RWPE2 (cell line): Measurements from ENCODE around the gene TMEM131L.

Experiments
- ATAC-seq: fragments of 200-7000 bp; cut with Tn5 transposase; 3 replicates; pipeline ENCODE4 v1.9.1; 2021; ENCODE audit warnings: low read depth
- DNase-seq: peaks from one replicate; pipeline ENCODE4 v3.0.0-alpha.2; 2020; ENCODE audit warnings: low spot score
- H3K27ac ChIP-seq: fragments of 450-650 bp; 2 replicates; pipeline ENCODE4 v1.5.1; 2017; ENCODE audit warnings: mild to moderate bottlenecking; ENCODE audit not compliant: poor library complexity, severe bottlenecking
- H3K27me3 ChIP-seq: fragments of 250-450 bp; sonication (Bioruptor Pico); 2 replicates; pipeline ENCODE4 v1.5.1; 2021; ENCODE audit warnings: mild to moderate bottlenecking, moderate library complexity; ENCODE audit not compliant: insufficient read depth, poor library complexity, severe bottlenecking
- H3K36me3 ChIP-seq: fragments of 250-450 bp; sonication (Bioruptor Pico); 2 replicates; pipeline ENCODE4 v1.5.1; 2020; ENCODE audit warnings: low read depth, mild to moderate bottlenecking, moderate library complexity
- H3K4me1 ChIP-seq: fragments of 250-450 bp; sonication (Bioruptor Pico); 2 replicates; pipeline ENCODE4 v1.5.1; 2021; ENCODE audit warnings: mild to moderate bottlenecking, moderate library complexity; ENCODE audit not compliant: insufficient read depth, poor library complexity, severe bottlenecking
- H3K4me3 ChIP-seq: fragments of 250-450 bp; sonication (Bioruptor Pico); 2 replicates; pipeline ENCODE4 v1.5.1; 2021; ENCODE audit warnings: mild to moderate bottlenecking, moderate library complexity; ENCODE audit not compliant: severe bottlenecking
- H3K9me3 ChIP-seq: fragments of 250-450 bp; sonication (Bioruptor Pico); 2 replicates; pipeline ENCODE4 v1.5.1; 2021; ENCODE audit warnings: mild to moderate bottlenecking, moderate library complexity; ENCODE audit not compliant: severe bottlenecking
- CTCF ChIP-seq: fragments of 450-650 bp; IDR thresholded peaks from one replicate; pipeline ENCODE4 v1.5.1; 2017; ENCODE audit warnings: mild to moderate bottlenecking, moderate library complexity; ENCODE audit not compliant: poor library complexity, severe bottlenecking

TMEM131L gene

DNA sequence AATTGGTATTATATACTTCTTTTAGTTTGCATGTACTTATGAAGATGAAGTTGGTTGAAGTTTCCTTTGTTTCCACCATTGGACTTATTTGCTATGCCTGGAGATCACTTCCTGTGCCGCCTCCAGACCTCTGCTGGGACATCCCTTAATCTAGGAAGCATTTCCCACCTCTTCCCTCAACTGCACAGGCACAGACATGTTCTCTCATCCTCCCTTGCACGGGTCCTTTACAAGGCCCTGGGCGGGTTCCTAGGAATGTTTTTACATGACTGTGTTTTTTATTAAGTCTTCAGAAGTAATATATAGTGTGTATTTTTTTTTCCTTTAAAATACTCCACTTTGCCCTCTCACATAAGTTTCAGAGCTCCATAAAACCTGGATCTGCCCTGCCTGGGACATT, 51.0 kb downstream of the TMEM131L start:
- Histone ChIP-seq H3K9me3 (no peaks in the 10 kb centered on the region), H3K4me1 (peaks cover 41% of the 10 kb centered on the region), H3K36me3 (no peaks in the 10 kb centered on the region), H3K4me3 (no peak overlapping the region), H3K27me3 (no peaks in the 10 kb centered on the region), H3K27ac (peak overlapping the region; percentile 27)
- DNase-seq (no peak), ATAC-seq (peak; percentile 57)
- no peak for TF ChIP-seq CTCF

- Histone ChIP-seq H3K4me1 (peaks cover 33% of the 10 kb centered on the region), H3K36me3 (no peaks in the 10 kb centered on the region), H3K27ac (no peak overlapping the region), H3K4me3 (no peak overlapping the region), H3K27me3 (no peaks in the 10 kb centered on the region), H3K9me3 (no peaks in the 10 kb centered on the region)
- DNase-seq (no peak), ATAC-seq (no peak)
- TF ChIP-seq CTCF = no peak
Measured at GRCh38 chr4:153518001-153518400, 51.8 kb downstream of the TMEM131L start.

DNA sequence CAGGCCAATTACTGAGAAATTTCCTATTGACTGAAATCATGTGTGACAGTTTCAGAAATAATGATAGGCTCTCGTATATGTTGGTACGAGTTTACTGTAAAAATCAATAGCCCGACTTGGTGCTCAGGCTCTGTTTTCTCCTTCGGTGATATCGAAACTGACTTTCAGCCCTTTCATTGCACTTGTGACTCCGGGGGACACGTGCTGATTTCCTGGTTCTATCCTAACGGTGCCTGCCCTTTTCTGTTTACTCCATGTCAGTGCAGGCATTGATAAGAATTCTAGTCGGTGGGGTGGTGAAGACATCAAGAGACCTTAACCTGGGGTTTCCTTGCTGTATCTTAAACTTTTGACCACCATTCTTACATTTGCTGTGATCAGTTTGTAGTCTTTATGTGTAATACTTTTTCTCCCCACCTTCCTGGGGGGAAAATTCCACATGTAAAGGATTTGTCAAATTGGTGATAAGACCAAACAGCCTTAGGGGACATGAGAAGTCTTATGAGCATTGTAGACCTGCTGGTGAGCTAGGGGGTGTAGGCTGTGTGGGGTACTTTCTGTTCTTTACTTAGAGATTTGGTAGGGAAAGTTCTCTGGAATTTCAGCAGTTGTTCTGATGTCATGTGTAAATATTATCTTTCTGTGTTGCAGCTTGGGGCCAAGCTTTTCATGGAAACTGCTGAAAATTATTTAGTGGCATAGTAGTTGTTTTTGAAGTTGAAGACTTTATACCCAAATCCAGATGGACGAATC, 52.7 kb downstream of the TMEM131L start:
- no peaks in the 10 kb centered on the region for H3K36me3 ChIP-seq
- H3K27ac ChIP-seq = no peak overlapping the region
- DNase-seq (no peak), ATAC-seq (no peak)
- no peak overlapping the region for H3K4me3 ChIP-seq
- H3K4me1 ChIP-seq = peaks cover 25% of the 10 kb centered on the region
- H3K27me3 ChIP-seq = no peaks in the 10 kb centered on the region
- H3K9me3 ChIP-seq = no peaks in the 10 kb centered on the region
- no peak for TF ChIP-seq CTCF

- TF ChIP-seq CTCF = no peak
- H3K27ac ChIP-seq = no peak overlapping the region
- no peaks in the 10 kb centered on the region for H3K36me3 ChIP-seq
Measured at GRCh38 chr4:153519687-153520086, 53.5 kb downstream of the TMEM131L start.

GRCh38 chr4:153520227-153520626, 54.1 kb downstream of the TMEM131L start:
- H3K4me1 ChIP-seq = peaks cover 12% of the 10 kb centered on the region
- no peak overlapping the region for H3K27ac ChIP-seq
- no peaks in the 10 kb centered on the region for H3K36me3 ChIP-seq
- DNase-seq (no peak), ATAC-seq (no peak)
- H3K9me3 ChIP-seq = no peaks in the 10 kb centered on the region
- H3K4me3 ChIP-seq = no peak overlapping the region
- TF ChIP-seq CTCF = no peak
- no peaks in the 10 kb centered on the region for H3K27me3 ChIP-seq

More at GRCh38 chr4:153519687-153520086, 53.5 kb downstream of the TMEM131L start:
- H3K4me3 ChIP-seq = no peak overlapping the region
- no peaks in the 10 kb centered on the region for H3K27me3 ChIP-seq
- H3K4me1 ChIP-seq = peaks cover 17% of the 10 kb centered on the region
- no peak for ATAC-seq
- H3K9me3 ChIP-seq = no peaks in the 10 kb centered on the region
- no peak for DNase-seq
